WTC11 (cell line): ENCODE results near the gene RNF169. TPM values are rescaled to one million over a fixed set of nuclear protein-coding genes. Genes with fewer than 3 reads are reported as not detected.

Experiments
- ATAC-seq: fragments of 200-7000 bp; cut with Tn5 transposase; 2 replicates; pipeline ENCODE4 v1.10.0; 2021; ENCODE audit warnings: mild to moderate bottlenecking, moderate library complexity
- CTCF ChIA-PET: fragments of 300-600 bp; sonication (Branson Sonifier 250); formaldehyde crosslinking; loops from one replicate; lab custom pipeline; 2021; ENCODE audit warnings: antibody characterized with exemption; lab: Charles Lee
- POLR2A ChIA-PET: fragments of 350-600 bp; sonication (Branson Sonifier 250); formaldehyde crosslinking; loops from one replicate; lab custom pipeline; 2021; ENCODE audit warnings: antibody characterized with exemption; lab: Charles Lee
- DNase-seq: peaks from one replicate; pipeline ENCODE4 v3.0.0; 2021; ENCODE audit warnings: low spot score
- H3K27ac Mint-ChIP-seq: 2 replicates; pipeline ENCODE4 v1.8.0; 2021; ENCODE audit warnings: mixed read lengths
- H3K27me3 Mint-ChIP-seq: 2 replicates; pipeline ENCODE4 v1.8.0; 2021; ENCODE audit warnings: low read depth, mild to moderate bottlenecking, moderate library complexity, mixed read lengths
- H3K36me3 Mint-ChIP-seq: 2 replicates; pipeline ENCODE4 v1.8.0; 2021; ENCODE audit warnings: mixed read lengths
- H3K4me1 Mint-ChIP-seq: 2 replicates; pipeline ENCODE4 v1.8.0; 2022; ENCODE audit warnings: mixed read lengths
- H3K4me3 Mint-ChIP-seq: 2 replicates; pipeline ENCODE4 v1.8.0; 2021; ENCODE audit warnings: mild to moderate bottlenecking, moderate library complexity, mixed read lengths
- H3K9me3 Mint-ChIP-seq: 2 replicates; pipeline ENCODE4 v1.8.0; 2021; ENCODE audit warnings: mixed read lengths
- AR ChIP-seq: fragments of 250-450 bp; sonication (Bioruptor Pico); IDR thresholded peaks from 2 replicates; pipeline ENCODE4 v1.9.0; 2021; ENCODE audit warnings: mild to moderate bottlenecking
- CREB1 ChIP-seq: sonication (generic); formaldehyde crosslinking; IDR thresholded peaks from 2 replicates; pipeline ENCODE4 v1.8.0; 2023; ENCODE audit warnings: mild to moderate bottlenecking, missing genetic modification reagents
- EMX1 ChIP-seq: fragments of 250-450 bp; sonication (Bioruptor Pico); IDR thresholded peaks from 2 replicates; pipeline ENCODE4 v1.8.0; 2021; ENCODE audit warnings: mild to moderate bottlenecking
- ESRRA ChIP-seq: sonication (generic); formaldehyde crosslinking; IDR thresholded peaks from 2 replicates; pipeline ENCODE4 v1.8.1; 2022; ENCODE audit warnings: mild to moderate bottlenecking, missing genetic modification reagents, borderline replicate concordance
- FOXK1 ChIP-seq: sonication (generic); formaldehyde crosslinking; IDR thresholded peaks from 2 replicates; pipeline ENCODE4 v1.8.0; 2022; ENCODE audit warnings: mild to moderate bottlenecking, moderate library complexity, missing genetic modification reagents
- GABPB1 ChIP-seq: sonication (generic); formaldehyde crosslinking; IDR thresholded peaks from 2 replicates; pipeline ENCODE4 v1.8.1; 2023; ENCODE audit warnings: mild to moderate bottlenecking, missing genetic modification reagents
- HMGXB4 ChIP-seq: sonication (generic); formaldehyde crosslinking; IDR thresholded peaks from 2 replicates; pipeline ENCODE4 v1.8.1; 2023; ENCODE audit warnings: mild to moderate bottlenecking, moderate library complexity, missing genetic modification reagents
- JAZF1 ChIP-seq: fragments of 250-450 bp; sonication (Bioruptor Pico); IDR thresholded peaks from 2 replicates; pipeline ENCODE4 v1.9.0; 2021; ENCODE audit warnings: moderate library complexity, mild to moderate bottlenecking, inconsistent platforms
- MYBL2 ChIP-seq: sonication (generic); formaldehyde crosslinking; IDR thresholded peaks from 2 replicates; pipeline ENCODE4 v1.8.1; 2023; ENCODE audit warnings: mild to moderate bottlenecking, moderate library complexity, missing genetic modification reagents
- NR1H2 ChIP-seq: sonication (generic); formaldehyde crosslinking; IDR thresholded peaks from 2 replicates; pipeline ENCODE4 v1.9.0; 2021; ENCODE audit warnings: mild to moderate bottlenecking, moderate library complexity, missing genetic modification reagents
- NR2C2 ChIP-seq: sonication (generic); formaldehyde crosslinking; IDR thresholded peaks from 2 replicates; pipeline ENCODE4 v1.8.0; 2022; ENCODE audit warnings: mild to moderate bottlenecking, missing genetic modification reagents
- PRDM15 ChIP-seq: sonication (generic); formaldehyde crosslinking; IDR thresholded peaks from 2 replicates; pipeline ENCODE4 v1.8.0; 2022; ENCODE audit warnings: missing genetic modification reagents
- SMAD3 ChIP-seq: sonication (generic); formaldehyde crosslinking; IDR thresholded peaks from 2 replicates; pipeline ENCODE4 v1.8.0; 2022; ENCODE audit warnings: missing genetic modification reagents, mild to moderate bottlenecking, borderline replicate concordance
- ZBTB21 ChIP-seq: sonication (generic); formaldehyde crosslinking; IDR thresholded peaks from 2 replicates; pipeline ENCODE4 v1.8.1; 2023; ENCODE audit warnings: mild to moderate bottlenecking, missing genetic modification reagents, borderline replicate concordance
- ZNF396 ChIP-seq: fragments of 250-450 bp; sonication (Bioruptor Pico); IDR thresholded peaks from 2 replicates; pipeline ENCODE4 v1.8.0; 2021; ENCODE audit warnings: mild to moderate bottlenecking, moderate library complexity, borderline replicate concordance
- ZNF423 ChIP-seq: fragments of 250-450 bp; sonication (Bioruptor Pico); IDR thresholded peaks from 2 replicates; pipeline ENCODE4 v2.1.2; 2022; ENCODE audit warnings: mild to moderate bottlenecking, moderate library complexity
- ZNF512 ChIP-seq: sonication (generic); formaldehyde crosslinking; IDR thresholded peaks from 2 replicates; pipeline ENCODE4 v1.8.1; 2022; ENCODE audit warnings: missing genetic modification reagents, borderline replicate concordance
- ZNF671 ChIP-seq: fragments of 250-450 bp; sonication (Bioruptor Pico); IDR thresholded peaks from 2 replicates; pipeline ENCODE4 v1.8.0; 2021; ENCODE audit warnings: mild to moderate bottlenecking
- total RNA-seq: library from RNA; stranded (reverse); gene quantifications from 3 replicates; pipeline ENCODE4 v1.2.3, GENCODE V29; 2021
- TF ChIP-seq, protein P1 (sequence below): sonication (generic); formaldehyde crosslinking; IDR thresholded peaks from 2 replicates; pipeline ENCODE4 v1.8.0; 2022; ENCODE audit warnings: mild to moderate bottlenecking, missing genetic modification reagents
- TF ChIP-seq, protein P2 (sequence below): fragments of 250-450 bp; sonication (Bioruptor Pico); IDR thresholded peaks from 2 replicates; pipeline ENCODE4 v1.9.0; 2021; ENCODE audit warnings: mild to moderate bottlenecking, borderline replicate concordance

RNF169 gene
- total RNA-seq, 1 experiment from 2014 or later: 13.6 TPM

DNA sequence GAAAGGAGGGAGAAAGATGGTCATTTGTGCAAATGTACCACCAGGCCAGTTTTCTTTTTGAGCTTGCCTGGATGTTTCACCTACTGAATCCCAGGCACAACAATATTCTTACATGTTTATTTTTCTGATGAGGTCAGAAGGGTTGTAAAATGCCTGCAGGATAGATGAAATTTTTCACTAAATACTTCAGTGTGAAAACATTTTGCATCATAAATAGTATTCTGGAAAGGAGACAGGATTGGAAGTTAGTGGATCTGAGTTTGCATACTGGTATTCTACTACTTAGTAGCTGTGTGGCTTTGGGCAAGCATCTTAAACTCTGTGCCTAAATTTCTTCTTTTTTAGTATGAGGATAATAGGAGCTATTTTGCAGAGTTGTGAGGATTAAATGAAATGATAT lies 24.8 kb downstream of the RNF169 start:
- ATAC-seq: no peak
- no peaks in the 10 kb centered on the region for H3K27me3 Mint-ChIP-seq
- POLR2A ChIA-PET: no interaction called here
- no peaks in the 10 kb centered on the region for H3K4me1 Mint-ChIP-seq
- no peak for DNase-seq
- no peaks in the 10 kb centered on the region for H3K36me3 Mint-ChIP-seq
- no peak overlapping the region for H3K4me3 Mint-ChIP-seq
- CTCF ChIA-PET: interaction anchor here (3.3 kb wide), 1 partner anchor 71 kb away, joined by 9 read pairs; no protein-coding TSS in a partner anchor
- H3K27ac Mint-ChIP-seq: no peak overlapping the region
- H3K9me3 Mint-ChIP-seq: no peaks in the 10 kb centered on the region
- TF ChIP-seq, protein P1, sequence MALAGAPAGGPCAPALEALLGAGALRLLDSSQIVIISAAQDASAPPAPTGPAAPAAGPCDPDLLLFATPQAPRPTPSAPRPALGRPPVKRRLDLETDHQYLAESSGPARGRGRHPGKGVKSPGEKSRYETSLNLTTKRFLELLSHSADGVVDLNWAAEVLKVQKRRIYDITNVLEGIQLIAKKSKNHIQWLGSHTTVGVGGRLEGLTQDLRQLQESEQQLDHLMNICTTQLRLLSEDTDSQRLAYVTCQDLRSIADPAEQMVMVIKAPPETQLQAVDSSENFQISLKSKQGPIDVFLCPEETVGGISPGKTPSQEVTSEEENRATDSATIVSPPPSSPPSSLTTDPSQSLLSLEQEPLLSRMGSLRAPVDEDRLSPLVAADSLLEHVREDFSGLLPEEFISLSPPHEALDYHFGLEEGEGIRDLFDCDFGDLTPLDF: no peak
- no peak for TF ChIP-seq ESRRA (CRISPR knock-in tag)
- no peak for TF ChIP-seq NR2C2
- TF ChIP-seq AR (CRISPR knock-in tag): no peak
- no peak for TF ChIP-seq ZNF396 (CRISPR knock-in tag)
- TF ChIP-seq PRDM15: no peak
- no peak for TF ChIP-seq JAZF1 (CRISPR knock-in tag)
- TF ChIP-seq ZNF671 (CRISPR knock-in tag): no peak
- TF ChIP-seq GABPB1: no peak

- ChIA-PET CTCF (no interaction called here), POLR2A (no interaction called here)
- Mint-ChIP-seq H3K27ac (no peak overlapping the region), H3K4me3 (no peak overlapping the region), H3K4me1 (no peaks in the 10 kb centered on the region), H3K36me3 (no peaks in the 10 kb centered on the region), H3K27me3 (no peaks in the 10 kb centered on the region), H3K9me3 (no peaks in the 10 kb centered on the region)
- DNase-seq (no peak), ATAC-seq (no peak)
- TF ChIP-seq ZNF512 (CRISPR knock-in tag) (no peak), EMX1 (no peak), CREB1 (no peak), NR1H2 (CRISPR knock-in tag) (no peak), HMGXB4 (CRISPR knock-in tag) (no peak), SMAD3 (CRISPR knock-in tag) (no peak), ZNF423 (CRISPR knock-in tag) (no peak), ESRRA (CRISPR knock-in tag) (no peak), MYBL2 (CRISPR knock-in tag) (no peak), FOXK1 (no peak), ZBTB21 (CRISPR knock-in tag) (no peak)
- TF ChIP-seq, protein P2, sequence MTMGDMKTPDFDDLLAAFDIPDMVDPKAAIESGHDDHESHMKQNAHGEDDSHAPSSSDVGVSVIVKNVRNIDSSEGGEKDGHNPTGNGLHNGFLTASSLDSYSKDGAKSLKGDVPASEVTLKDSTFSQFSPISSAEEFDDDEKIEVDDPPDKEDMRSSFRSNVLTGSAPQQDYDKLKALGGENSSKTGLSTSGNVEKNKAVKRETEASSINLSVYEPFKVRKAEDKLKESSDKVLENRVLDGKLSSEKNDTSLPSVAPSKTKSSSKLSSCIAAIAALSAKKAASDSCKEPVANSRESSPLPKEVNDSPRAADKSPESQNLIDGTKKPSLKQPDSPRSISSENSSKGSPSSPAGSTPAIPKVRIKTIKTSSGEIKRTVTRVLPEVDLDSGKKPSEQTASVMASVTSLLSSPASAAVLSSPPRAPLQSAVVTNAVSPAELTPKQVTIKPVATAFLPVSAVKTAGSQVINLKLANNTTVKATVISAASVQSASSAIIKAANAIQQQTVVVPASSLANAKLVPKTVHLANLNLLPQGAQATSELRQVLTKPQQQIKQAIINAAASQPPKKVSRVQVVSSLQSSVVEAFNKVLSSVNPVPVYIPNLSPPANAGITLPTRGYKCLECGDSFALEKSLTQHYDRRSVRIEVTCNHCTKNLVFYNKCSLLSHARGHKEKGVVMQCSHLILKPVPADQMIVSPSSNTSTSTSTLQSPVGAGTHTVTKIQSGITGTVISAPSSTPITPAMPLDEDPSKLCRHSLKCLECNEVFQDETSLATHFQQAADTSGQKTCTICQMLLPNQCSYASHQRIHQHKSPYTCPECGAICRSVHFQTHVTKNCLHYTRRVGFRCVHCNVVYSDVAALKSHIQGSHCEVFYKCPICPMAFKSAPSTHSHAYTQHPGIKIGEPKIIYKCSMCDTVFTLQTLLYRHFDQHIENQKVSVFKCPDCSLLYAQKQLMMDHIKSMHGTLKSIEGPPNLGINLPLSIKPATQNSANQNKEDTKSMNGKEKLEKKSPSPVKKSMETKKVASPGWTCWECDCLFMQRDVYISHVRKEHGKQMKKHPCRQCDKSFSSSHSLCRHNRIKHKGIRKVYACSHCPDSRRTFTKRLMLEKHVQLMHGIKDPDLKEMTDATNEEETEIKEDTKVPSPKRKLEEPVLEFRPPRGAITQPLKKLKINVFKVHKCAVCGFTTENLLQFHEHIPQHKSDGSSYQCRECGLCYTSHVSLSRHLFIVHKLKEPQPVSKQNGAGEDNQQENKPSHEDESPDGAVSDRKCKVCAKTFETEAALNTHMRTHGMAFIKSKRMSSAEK (CRISPR knock-in tag): no peak
Observed at GRCh38 chr11:74775762-74776161, 27.1 kb downstream of the RNF169 start.
